ENCODE data around the gene SETBP1. TPM values are rescaled to one million over a fixed set of nuclear protein-coding genes. Genes with fewer than 3 reads are reported as not detected.

The SETBP1 gene
- total and polyA plus RNA-seq, 2 donors from 2014 or later: 2.7 to 71.7 TPM

DNA sequence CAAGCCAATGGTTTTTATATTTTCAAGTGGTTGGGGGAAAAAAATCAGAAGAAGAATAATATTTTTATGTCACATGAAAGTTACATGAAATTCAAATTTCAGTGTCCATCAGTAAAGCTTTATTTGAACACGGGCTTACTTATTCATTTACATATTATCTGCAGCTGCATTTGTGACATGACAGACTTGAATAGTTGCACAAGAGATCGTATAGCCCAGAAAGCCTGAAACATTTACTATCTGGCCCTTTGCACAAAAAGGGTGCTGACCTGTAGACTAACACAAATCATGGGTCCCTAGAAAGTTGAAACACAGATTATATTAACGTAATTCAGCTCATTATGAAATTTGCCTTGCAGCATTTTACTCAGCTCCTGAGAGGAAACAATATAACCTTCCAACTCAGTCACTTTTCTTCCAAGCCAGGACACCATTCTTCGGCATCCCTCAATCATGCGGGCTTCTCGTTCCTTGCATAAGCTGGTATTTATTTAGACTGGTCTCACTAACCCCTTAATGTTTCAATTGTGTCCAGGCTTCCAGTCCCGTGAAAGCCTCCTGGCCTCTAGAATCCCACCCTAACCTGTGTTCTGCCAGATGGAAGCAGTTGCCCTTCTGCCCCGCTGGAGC, 402.7 kb downstream of the SETBP1 start:
- intact Hi-C loops (cut with DNase I): no loop called here
- FAIRE-seq (no peak), DNase-seq (no peak)
- H3K4me1 ChIP-seq (ENCODE audit: control insufficient read depth in 2 of 3, insufficient read depth in 2 of 3, low read depth in 1 of 3, low read length in 3 of 3): no peaks in the 10 kb centered on the region
- H3K9ac ChIP-seq (ENCODE audit: low read length in 3 of 3): no peak overlapping the region
- no peaks in the 10 kb centered on the region for H3K36me3 ChIP-seq (ENCODE audit: control insufficient read depth in 2 of 3, insufficient read depth in 3 of 3, low read length in 3 of 3)
- H3K27ac ChIP-seq (ENCODE audit: low read depth in 2 of 2, low read length in 2 of 2): no peak overlapping the region
- no peaks in the 10 kb centered on the region for H3K27me3 ChIP-seq (ENCODE audit: control insufficient read depth, insufficient read depth, low read length)
- TF ChIP-seq, protein P1, sequence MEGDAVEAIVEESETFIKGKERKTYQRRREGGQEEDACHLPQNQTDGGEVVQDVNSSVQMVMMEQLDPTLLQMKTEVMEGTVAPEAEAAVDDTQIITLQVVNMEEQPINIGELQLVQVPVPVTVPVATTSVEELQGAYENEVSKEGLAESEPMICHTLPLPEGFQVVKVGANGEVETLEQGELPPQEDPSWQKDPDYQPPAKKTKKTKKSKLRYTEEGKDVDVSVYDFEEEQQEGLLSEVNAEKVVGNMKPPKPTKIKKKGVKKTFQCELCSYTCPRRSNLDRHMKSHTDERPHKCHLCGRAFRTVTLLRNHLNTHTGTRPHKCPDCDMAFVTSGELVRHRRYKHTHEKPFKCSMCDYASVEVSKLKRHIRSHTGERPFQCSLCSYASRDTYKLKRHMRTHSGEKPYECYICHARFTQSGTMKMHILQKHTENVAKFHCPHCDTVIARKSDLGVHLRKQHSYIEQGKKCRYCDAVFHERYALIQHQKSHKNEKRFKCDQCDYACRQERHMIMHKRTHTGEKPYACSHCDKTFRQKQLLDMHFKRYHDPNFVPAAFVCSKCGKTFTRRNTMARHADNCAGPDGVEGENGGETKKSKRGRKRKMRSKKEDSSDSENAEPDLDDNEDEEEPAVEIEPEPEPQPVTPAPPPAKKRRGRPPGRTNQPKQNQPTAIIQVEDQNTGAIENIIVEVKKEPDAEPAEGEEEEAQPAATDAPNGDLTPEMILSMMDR (IDR thresholded peaks at IDR 0.05; ENCODE audit: borderline replicate concordance, extremely low read depth, insufficient read depth): no peak
- H3K9me3 ChIP-seq (ENCODE audit: control insufficient read depth in 2 of 3, insufficient read depth in 1 of 3, low read length in 3 of 3): no peaks in the 10 kb centered on the region
- no peak overlapping the region for H3K4me3 ChIP-seq (ENCODE audit: low read length in 3 of 3)

GRCh38 chr18:45084206-45084605, 403.5 kb downstream of the SETBP1 start:
- no peak for FAIRE-seq
- Histone ChIP-seq H3K27ac (ENCODE audit: low read depth in 2 of 2, low read length in 2 of 2) (no peak overlapping the region), H3K9ac (ENCODE audit: low read length in 3 of 3) (no peak overlapping the region), H3K4me3 (ENCODE audit: low read length in 3 of 3) (no peak overlapping the region), H3K9me3 (ENCODE audit: control insufficient read depth in 2 of 3, insufficient read depth in 1 of 3, low read length in 3 of 3) (no peaks in the 10 kb centered on the region), H3K27me3 (ENCODE audit: control insufficient read depth, insufficient read depth, low read length) (no peaks in the 10 kb centered on the region), H3K36me3 (ENCODE audit: control insufficient read depth in 2 of 3, insufficient read depth in 3 of 3, low read length in 3 of 3) (no peaks in the 10 kb centered on the region), H3K4me1 (ENCODE audit: control insufficient read depth in 2 of 3, insufficient read depth in 2 of 3, low read depth in 1 of 3, low read length in 3 of 3) (no peaks in the 10 kb centered on the region)
- TF ChIP-seq, protein P1 (IDR thresholded peaks at IDR 0.05; ENCODE audit: borderline replicate concordance, extremely low read depth, insufficient read depth): no peak
- peak; percentile 78 to 88 (median 82) for DNase-seq
- intact Hi-C loops (cut with DNase I): no loop called here

- TF ChIP-seq, protein P1 (IDR thresholded peaks at IDR 0.05; ENCODE audit: borderline replicate concordance, extremely low read depth, insufficient read depth): no peak
- Histone ChIP-seq H3K36me3 (ENCODE audit: control insufficient read depth in 2 of 3, insufficient read depth in 3 of 3, low read length in 3 of 3) (no peaks in the 10 kb centered on the region), H3K27ac (ENCODE audit: low read depth in 2 of 2, low read length in 2 of 2) (no peak overlapping the region), H3K9me3 (ENCODE audit: control insufficient read depth in 2 of 3, insufficient read depth in 1 of 3, low read length in 3 of 3) (no peaks in the 10 kb centered on the region), H3K4me1 (ENCODE audit: control insufficient read depth in 2 of 3, insufficient read depth in 2 of 3, low read depth in 1 of 3, low read length in 3 of 3) (no peaks in the 10 kb centered on the region), H3K27me3 (ENCODE audit: control insufficient read depth, insufficient read depth, low read length) (no peaks in the 10 kb centered on the region), H3K9ac (ENCODE audit: low read length in 3 of 3) (no peak overlapping the region), H3K4me3 (ENCODE audit: low read length in 3 of 3) (no peak overlapping the region)
- intact Hi-C loops (cut with DNase I): no loop called here
- no peak for FAIRE-seq
- no peak for DNase-seq
Observed at GRCh38 chr18:45085916-45086624, 405.4 kb downstream of the SETBP1 start.

All from kidney (tissue), 14 donors.